ENCODE results near the gene MAGI2. TPM values are rescaled to one million over a fixed set of nuclear protein-coding genes. Genes with fewer than 3 reads are reported as not detected.
A peak's percentile ranks its signal among the peaks of the same experiment; 100 is the strongest.

The MAGI2 gene
- total and polyA plus RNA-seq, 8 donors: 1.3 to 4.0 (median 2.0) TPM

- no peaks in the 10 kb centered on the region for H3K4me1 ChIP-seq
- FAIRE-seq: no peak
- no peak for TF ChIP-seq CTCF (IDR thresholded peaks at IDR 0.05)
- WGBS, 2 donors: 77 to 81% methylated on average over 3 of the region's 3 CpGs
- no peaks in the 10 kb centered on the region for H3K27me3 ChIP-seq
- no peak for DNase-seq
- no peak overlapping the region for H3K4me3 ChIP-seq
- no peaks in the 10 kb centered on the region for H3K36me3 ChIP-seq
- H3K27ac ChIP-seq: no peak overlapping the region
- intact Hi-C loops (cut with DNase I): no loop called here
- no peak for ATAC-seq
- no peaks in the 10 kb centered on the region for H3K9me3 ChIP-seq
Observed at GRCh38 chr7:78074713-78075112, 1378.8 kb downstream of the MAGI2 start.

- no peak overlapping the region for H3K27ac ChIP-seq
Observed at GRCh38 chr7:78073609-78074382, 1379.7 kb downstream of the MAGI2 start.

DNA sequence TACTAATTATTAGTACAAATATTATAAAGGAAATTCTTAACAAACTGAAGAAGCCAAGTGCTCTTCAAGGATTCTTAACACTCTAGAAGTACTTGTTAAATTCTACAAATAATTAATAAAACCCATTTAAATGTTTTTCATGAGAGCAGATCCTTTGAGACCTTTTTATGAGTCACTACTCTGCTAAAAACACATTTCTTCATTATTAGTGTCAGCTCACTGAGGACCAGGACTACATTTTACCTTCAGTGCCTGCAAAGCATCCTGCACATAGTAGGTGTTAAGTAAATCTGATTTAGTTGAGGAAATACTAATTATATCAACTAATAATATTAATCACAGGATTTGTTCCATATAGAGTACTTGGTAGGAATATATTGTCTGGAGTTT lies 1381.3 kb downstream of the MAGI2 start:
- Histone ChIP-seq H3K36me3 (no peaks in the 10 kb centered on the region), H3K27me3 (no peaks in the 10 kb centered on the region), H3K4me3 (no peak overlapping the region), H3K9me3 (no peaks in the 10 kb centered on the region), H3K4me1 (no peaks in the 10 kb centered on the region), H3K27ac (no peak overlapping the region)
- DNase-seq (no peak), ATAC-seq (no peak), FAIRE-seq (no peak)
- no peak for TF ChIP-seq CTCF (IDR thresholded peaks at IDR 0.05)
- intact Hi-C loops (cut with DNase I): no loop called here

More at GRCh38 chr7:78073609-78074382, 1379.7 kb downstream of the MAGI2 start:
- FAIRE-seq (no peak), ATAC-seq (peak in 1 of 4 donors; percentile 47), DNase-seq (no peak)
- no peak for TF ChIP-seq CTCF (IDR thresholded peaks at IDR 0.05)
- Histone ChIP-seq H3K9me3 (no peaks in the 10 kb centered on the region), H3K36me3 (no peaks in the 10 kb centered on the region), H3K4me3 (no peak overlapping the region), H3K27me3 (no peaks in the 10 kb centered on the region), H3K4me1 (no peaks in the 10 kb centered on the region)
- intact Hi-C loops (cut with DNase I): no loop called here
- 47 to 49% methylated on average over 9 of the region's 9 CpGs for WGBS, 2 donors

GRCh38 chr7:78071491-78072200 lies 1381.8 kb downstream of the MAGI2 start:
- no peak for FAIRE-seq

More at GRCh38 chr7:78071491-78072200, 1381.8 kb downstream of the MAGI2 start:
- H3K4me3 ChIP-seq: no peak overlapping the region
- H3K9me3 ChIP-seq: no peaks in the 10 kb centered on the region
- intact Hi-C loops (cut with DNase I): no loop called here
- H3K27ac ChIP-seq: no peak overlapping the region
- H3K4me1 ChIP-seq: no peaks in the 10 kb centered on the region
- no peak for TF ChIP-seq CTCF (IDR thresholded peaks at IDR 0.05)
- DNase-seq (no peak), ATAC-seq (no peak)
- no peaks in the 10 kb centered on the region for H3K36me3 ChIP-seq
- no peaks in the 10 kb centered on the region for H3K27me3 ChIP-seq
- WGBS, 2 donors: 86 to 89% methylated on average over 13 of the region's 13 CpGs

Measured in pancreas (tissue), 10 donors.